GM19324 (cell line): Measurements from ENCODE around the gene TRIM38.
"Not testable (repeated sequence)": the region's sequence is repeated elsewhere in the genome, so short reads cannot be mapped to it uniquely, and the experiment has no call there.

ENCODE experiments used
- ATAC-seq: cut with Tn5 transposase; IDR thresholded peaks from one replicate; pipeline ENCODE4 v1.9.1; 2021; ENCODE audit warnings: mild to moderate bottlenecking, moderate library complexity; ENCODE audit not compliant: unreplicated experiment, low FRiP score

The TRIM38 gene

GRCh38 chr6:25939593-25939992, 23.0 kb upstream of the TRIM38 start:
- ATAC-seq: no peak

- no peak for ATAC-seq
These were observed 19.9 kb upstream of the TRIM38 start for GRCh38 chr6:25942561-25943147.

DNA sequence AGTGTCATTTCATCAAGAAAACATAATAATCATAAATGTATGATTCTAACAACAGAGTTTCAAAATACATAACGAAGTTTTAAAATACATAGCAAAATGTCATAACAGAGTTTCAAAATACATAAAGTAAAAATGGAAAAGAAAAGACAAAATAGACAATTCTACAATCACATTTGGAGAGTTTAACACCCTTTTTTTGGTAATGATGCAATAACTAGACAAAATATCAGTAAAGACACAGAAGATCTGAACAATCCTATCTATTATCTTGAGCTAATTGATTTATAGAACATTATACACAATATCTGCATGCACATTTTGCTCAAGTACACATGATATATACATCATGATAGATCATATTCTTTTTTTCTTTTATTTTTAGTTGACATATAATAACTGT, 18.7 kb upstream of the TRIM38 start:
- ATAC-seq: no peak

- ATAC-seq: no peak
These were observed 17.7 kb upstream of the TRIM38 start for GRCh38 chr6:25944688-25945574.

DNA sequence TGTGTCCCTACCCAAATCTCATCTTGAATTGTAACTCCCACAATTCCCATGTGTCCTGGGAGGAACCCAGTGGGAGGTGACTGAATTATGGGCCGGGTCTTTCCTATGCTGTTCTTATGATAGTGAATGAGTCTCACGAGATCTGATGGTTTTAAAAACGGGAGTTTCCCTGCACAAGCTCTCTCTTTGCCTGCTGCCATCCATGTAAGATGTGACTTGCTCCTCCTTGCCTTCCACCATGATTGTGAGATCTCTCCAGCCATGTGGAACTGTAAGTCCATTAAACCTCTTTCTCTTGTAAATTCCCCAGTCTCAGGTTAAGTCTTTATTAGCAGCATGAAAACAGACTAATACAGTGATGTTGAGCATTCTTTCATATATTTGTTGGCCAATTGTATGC, 16.9 kb upstream of the TRIM38 start:
- ATAC-seq: not testable (repeated sequence)

DNA sequence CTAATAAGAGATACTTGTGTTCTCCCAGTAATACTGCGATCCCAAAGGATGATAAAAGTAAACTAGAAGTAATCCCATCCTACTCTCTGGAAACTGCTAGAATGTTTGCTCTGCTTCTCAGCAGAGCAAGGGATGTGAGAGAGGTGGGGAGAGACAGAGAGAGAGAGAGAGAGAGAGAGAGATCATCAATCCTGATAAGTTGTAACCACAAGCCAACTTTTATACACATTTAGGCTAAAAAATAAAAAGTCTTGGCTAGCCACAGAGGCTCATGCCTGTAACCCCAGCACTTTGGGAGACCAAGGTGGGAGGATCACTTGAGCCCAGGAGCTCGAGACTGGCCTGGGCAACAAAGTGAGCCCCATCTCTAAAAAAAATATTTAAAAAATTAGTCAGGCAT, 16.0 kb upstream of the TRIM38 start:
- no peak for ATAC-seq

GRCh38 chr6:25947492-25947891, 15.1 kb upstream of the TRIM38 start:
- ATAC-seq: not testable (repeated sequence)

DNA sequence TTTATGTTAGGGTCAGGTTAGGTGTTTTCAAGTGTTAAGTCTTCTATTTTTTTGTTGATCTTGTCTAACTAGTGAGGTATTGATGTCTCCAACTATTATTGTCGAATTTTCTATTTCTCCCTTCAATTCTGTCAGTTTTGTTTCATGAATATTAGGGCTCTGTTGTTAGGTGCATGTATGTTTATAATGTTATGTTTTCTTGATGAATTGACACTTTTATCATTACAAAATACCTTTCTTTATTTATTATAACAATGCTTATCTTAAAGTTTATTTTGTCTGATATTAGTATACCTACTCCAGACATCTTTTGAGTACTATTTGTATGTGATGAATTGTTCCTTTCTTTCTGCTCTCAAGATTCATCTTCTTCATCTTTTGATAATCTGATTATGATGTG, 12.9 kb upstream of the TRIM38 start:
- ATAC-seq: no peak

GRCh38 chr6:25950297-25950696, 12.3 kb upstream of the TRIM38 start:
- no peak for ATAC-seq

DNA sequence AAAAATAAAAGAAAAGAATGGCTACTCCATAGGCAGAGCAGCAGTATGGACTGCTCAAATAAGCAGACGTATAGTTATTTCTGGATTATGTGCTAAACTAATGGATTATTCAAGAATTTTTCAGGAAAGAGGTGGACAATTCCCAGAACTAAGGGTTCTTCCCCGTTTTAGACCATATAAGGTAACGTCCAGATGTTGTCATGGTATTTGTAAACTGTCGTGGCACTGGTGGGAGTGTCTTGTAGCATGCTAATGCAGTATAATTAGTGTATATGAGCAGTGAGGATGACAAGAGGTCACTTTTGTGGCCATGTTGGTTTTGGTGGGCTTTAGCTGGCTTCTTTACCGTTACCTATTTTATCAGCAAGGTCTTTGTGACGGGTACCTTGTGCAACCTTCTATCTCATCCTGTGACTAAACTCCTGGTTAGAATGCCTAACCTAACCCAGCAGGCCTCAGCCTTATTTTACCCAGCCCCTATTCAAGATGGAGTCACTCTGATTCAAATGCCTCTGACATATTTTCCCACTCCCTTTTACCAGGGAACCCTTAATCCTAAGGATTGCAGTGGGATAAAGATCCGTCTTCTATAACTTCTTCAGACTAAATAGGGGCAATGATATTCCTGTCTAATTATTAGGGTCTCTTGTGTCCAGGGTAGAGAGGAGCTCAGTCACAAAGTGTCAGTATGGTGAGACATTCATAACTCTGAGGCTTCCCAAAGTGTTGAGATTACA, 11.1 kb upstream of the TRIM38 start:
- no peak for ATAC-seq

GRCh38 chr6:25952535-25952934, 10.1 kb upstream of the TRIM38 start:
- ATAC-seq: no peak

DNA sequence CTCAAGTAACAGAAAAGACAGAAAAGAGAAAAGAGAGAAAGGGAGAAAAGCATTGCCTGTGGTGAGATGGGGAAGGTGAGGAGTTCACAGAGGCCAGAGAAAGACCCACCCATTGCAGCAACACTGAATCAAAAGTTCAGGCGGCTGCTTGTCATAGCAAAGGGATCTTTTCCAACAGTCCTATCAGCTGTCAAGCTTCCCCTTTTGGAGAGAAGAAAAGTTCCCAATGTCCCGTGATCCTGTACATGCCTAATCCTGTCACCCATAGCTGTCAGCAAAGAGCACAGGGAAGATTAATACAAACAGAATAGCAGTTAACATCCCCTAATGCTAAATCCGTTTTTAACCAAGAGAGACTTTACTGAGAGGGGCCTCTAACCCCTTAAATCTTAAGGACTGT, 8.9 kb upstream of the TRIM38 start:
- ATAC-seq: no peak

DNA sequence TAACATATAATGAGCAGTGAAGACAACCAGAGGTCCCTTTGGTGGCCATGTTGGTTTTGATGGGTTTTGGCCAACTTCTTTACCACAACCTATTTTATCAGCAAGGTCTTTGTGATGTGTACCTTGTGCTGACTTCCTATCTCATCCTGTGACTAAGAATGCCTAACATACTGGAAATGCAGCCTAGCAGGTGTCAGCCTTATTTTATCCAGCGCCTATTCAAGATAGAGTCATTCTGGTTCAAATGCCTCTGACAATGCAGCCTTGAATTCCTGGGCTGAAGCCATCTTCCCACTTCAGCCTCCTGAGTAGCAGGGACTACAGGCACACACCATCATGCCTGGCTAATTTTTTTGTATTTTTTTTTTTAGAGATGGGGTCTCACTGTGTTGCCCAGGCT, 7.8 kb upstream of the TRIM38 start:
- no peak for ATAC-seq

GRCh38 chr6:25956226-25956625, 6.4 kb upstream of the TRIM38 start:
- no peak for ATAC-seq

DNA sequence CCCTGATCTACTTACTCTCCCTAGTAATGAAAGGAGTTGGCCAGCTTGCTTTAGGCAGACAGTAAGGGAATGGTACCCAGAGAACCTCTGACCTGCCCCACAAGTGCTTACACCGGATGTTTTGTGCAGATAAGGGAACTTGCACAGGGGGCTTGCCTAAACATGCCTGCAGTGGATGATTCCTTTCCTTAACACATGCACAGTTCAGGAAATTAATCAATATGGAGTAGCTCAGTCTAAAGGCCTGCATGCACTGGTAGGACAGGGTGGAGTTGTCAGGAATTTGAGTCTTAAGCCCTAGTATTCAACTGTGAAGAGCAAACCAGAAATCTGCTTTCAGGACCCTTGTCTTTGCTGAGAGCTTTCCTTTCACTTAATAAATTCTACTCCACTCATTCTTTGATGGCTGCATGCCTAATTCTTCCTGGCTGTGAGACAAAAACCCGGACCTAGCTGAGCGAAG, 3.9 kb upstream of the TRIM38 start:
- ATAC-seq: no peak

GRCh38 chr6:25959890-25960536, 2.6 kb upstream of the TRIM38 start:
- ATAC-seq: no peak

DNA sequence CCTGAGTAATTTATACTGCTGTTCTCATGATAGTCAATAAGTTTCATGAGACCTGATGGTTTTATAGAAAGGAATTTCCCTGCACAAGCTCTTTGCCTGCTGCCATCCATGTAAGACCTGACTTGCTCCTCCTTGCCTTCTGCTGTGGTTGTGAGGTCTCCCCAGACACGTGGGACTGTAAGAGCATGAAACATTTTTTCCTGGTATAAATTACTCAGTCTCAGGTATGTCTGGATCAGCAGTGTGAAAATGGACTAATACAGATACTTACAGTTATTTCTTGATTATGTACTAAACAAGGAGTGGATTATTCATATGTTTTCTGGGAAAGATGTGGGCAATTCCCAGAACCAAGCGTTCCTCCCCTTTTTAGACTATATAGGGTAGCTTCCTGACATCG, 1.9 kb upstream of the TRIM38 start:
- ATAC-seq: no peak

GRCh38 chr6:25961619-25962148, 918 bp upstream of the TRIM38 start:
- no peak for ATAC-seq

GRCh38 chr6:25963426-25964123, 973 bp downstream of the TRIM38 start:
- ATAC-seq: no peak

GRCh38 chr6:25965058-25965457, 2.5 kb downstream of the TRIM38 start:
- ATAC-seq: no peak
